HG02571 (cell line): ENCODE measurements around the gene ATG101.

Experiments used
- ATAC-seq: cut with Tn5 transposase; IDR thresholded peaks from one replicate; pipeline ENCODE4 v1.9.1; 2021; ENCODE audit warnings: mild to moderate bottlenecking, moderate library complexity; ENCODE audit not compliant: unreplicated experiment

Gene ATG101

DNA sequence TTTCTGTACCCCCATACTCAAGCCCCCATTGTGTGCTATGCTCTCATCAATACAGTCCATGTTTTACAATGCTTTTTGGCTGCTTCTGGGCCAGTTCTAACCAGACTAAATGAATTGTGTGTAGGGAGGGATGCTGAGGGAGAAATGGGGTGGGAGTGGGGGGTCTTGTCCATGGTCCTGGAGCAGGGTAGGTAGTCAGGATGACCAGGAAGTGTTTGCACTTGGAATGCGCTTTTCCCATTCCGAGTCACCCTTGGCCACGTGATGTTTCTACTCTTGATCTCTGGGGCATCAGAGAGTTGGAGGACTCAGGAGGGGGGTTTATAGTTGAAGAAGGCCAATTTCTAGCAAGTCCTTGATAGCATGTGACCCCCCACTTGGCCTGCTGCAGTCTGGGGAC is 8.5 kb downstream of the ATG101 start:
- ATAC-seq, result no peak

GRCh38 chr12:52079576-52080402 is 10.0 kb downstream of the ATG101 start, which contains the start of gene SMIM41:
SMIM41 (plus strand) TSS chr12:52079704; CDS start chr12:52079780, 76 bp downstream.
- ATAC-seq, result no peak

DNA sequence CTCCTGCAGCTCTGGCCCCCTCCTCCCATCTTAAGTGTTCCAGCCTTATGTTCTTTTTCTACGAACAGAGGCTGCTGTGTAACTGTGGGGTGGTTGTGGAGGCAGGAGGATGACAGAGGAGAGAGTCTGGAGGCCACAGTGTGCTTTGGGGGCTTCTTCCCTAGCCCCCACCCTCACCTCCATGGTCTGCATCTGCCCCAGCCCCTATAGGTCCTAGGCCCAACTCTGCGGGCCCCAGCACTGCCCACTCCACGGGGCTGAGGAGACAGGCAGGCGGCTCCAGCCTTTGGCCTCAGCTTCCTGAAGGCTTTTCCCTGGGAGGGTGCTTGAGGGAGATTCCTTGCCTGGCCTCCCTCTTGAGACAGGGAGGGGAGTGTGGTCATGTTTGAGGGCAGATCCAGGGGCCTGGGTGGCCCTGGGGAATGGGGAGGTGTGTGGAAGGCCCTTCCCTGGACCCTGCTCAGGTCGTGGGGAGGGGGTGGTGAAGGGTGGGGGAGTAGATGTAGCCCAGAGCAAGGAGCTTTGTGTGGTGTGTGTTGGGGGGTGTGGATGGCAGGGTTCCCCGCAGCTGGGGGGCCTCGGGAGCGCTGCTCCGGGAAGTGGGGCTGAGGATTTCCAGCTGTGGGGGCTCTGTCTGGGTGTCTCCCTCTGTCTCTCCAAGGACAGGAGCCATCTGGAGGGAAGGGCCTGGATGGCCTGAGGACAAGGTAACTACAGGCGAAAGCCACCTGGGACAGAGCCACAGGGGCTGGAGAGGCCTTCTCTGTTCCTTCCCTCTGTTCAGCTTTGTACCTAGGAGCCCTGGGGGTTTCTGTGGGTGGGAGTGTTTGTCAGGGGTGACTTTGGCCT is 10.8 kb downstream of the ATG101 start:
- no peak for ATAC-seq

DNA sequence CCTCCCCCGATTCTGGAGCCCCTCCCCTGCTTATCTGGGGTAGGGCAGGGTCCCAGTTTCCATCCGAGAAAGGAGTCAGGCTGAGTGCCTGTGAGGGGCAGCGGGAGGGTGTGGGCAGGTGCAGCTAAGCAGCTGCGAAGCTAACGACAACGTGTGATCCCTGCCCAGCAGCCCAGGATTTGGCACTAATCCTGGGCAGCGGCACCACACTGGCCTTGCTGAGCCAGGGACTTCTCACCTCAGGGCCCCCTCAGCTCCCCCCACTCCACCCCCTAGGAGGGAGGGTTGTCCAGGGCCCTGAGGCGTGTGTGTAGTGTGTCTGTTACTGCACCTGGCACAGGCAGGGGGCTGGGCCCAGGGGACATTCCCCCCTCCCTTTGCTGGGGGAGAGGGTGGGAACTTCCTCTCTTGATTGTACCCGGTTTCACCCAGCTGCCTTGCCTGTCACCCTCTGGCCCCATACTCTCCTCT is 11.5 kb downstream of the ATG101 start:
- peak; percentile 47 for ATAC-seq

GRCh38 chr12:52082026-52082668 is 12.4 kb downstream of the ATG101 start:
- ATAC-seq, result no peak

- ATAC-seq, result no peak
These were observed 12.8 kb downstream of the ATG101 start for GRCh38 chr12:52082669-52082987.

- no peak for ATAC-seq
These were observed 13.3 kb downstream of the ATG101 start for GRCh38 chr12:52082988-52083637.

- ATAC-seq, result no peak
These were observed 13.8 kb downstream of the ATG101 start for GRCh38 chr12:52083638-52083996.

- no peak for ATAC-seq
These were observed 14.9 kb downstream of the ATG101 start for GRCh38 chr12:52084491-52085231.

GRCh38 chr12:52085682-52086180 is 16.0 kb downstream of the ATG101 start:
- no peak for ATAC-seq

DNA sequence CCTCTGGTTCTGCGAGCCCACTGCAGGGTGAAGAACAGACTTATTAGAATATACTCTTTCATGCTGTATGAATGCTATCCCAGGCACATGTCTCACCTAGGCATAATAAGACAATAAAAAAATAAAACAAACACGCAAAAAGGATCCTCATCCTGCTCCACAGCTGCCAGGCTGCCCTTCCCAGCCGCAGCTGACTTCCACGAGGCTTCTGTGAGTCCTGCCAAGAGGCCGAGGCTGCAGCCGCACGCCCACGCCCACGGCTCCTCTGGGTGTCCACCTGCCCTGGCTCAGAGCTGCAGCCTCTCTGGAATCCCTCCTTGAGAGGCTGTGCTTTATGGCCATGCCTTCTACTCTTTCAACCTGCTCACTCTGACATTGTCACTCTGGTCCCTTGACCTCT is 16.6 kb downstream of the ATG101 start:
- ATAC-seq, result no peak

DNA sequence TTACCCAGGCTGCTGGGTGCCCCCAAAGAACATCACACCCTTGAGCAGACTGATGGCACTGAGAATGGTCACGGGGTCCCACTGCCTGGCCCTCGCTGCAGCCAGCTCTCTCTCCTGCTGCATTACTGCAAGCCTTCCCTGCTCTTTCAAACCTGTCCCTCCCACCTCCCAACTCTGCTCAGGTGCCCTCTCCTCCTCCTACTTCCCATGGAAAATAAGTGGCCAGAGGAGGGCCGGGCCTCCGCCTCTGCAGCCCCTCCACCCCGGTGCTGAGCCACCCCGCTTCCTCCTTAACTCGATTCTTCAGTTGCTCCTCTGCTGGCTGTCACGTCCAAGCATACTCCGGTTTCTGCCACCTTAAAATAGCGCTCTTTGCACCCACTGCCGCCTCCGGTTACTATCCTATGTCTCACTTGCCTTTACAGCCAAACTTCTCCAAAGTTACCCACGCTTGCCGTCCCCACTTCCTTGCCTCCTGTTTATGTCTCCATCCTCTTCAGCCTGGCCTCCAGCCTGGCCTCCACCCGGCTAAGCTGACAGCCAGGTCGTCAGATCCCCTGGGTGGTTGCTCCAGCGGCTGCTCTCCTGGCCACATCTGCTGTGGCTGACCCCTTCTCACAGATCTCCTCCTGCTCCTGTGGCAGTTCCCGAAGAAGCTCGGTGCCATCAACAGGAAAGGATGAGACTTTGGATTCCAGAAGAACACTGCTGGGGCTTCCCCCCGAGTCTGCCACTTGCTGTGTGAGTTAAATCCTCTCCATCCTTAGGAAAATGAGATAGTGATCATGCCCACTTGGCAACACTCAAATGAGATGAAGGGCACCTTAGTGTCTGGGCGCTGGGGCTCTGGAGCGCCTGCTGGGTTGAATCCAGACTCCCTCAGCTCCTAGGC is 17.4 kb downstream of the ATG101 start:
- no peak for ATAC-seq

DNA sequence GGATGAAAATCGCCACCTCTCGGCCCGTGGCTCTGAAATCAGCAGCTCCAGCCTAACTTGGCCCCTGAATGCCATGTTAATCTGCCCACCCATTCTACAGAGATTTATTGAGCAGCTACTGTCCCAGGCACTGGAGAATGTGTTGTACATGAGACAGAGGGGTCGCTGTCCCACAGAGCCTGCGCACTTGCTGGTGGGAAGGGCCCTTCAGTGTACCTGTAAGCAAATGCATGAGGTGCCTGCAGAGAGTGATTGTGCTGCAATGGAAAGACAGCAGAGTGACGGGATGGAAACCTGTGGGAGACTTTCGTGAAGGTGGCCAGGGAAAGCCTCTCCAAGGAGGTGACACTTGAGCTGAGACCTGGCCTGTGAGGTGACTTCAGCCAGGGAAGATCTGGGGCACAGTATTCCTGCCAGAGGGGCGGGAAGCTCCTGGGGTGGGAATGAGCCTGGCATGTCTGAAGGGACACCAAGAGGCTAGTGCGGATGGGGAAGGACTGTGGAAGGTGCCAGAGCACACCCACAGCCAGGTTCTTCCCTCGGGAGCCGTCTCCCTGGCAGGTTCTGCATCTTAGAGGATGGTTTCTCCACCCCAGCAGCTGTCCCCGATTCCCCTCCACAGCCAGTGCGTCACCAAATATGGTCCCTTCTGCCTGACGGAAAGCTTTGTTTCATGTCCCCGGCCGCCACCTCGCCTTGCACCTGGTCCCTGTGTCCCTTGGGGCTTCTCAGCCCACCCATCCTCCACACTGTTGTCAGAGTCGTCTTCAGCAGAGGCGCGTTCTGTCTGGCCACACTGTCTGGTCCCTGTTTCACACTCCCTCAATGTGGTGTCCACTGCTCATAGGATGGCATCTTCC is 18.4 kb downstream of the ATG101 start:
- ATAC-seq, result no peak

DNA sequence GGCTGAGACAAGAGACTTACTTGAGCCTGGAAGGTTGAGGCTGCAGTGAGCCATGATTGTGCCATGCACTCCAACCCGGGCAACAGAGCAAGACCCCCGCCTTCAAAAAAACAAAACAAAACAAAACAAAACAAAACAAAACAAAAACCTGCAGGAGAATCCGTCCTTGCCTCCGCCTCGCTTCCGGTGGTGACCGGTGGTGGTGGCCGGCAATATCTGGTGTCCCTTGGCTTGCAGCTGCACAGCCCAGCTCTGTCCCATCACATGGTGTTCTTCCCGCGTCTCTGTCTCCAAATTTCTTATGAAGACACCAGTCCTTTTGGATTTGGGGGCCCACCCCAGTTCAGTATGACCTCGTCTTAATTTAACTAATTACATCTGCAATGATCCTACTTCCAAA is 19.7 kb downstream of the ATG101 start:
- no peak for ATAC-seq

DNA sequence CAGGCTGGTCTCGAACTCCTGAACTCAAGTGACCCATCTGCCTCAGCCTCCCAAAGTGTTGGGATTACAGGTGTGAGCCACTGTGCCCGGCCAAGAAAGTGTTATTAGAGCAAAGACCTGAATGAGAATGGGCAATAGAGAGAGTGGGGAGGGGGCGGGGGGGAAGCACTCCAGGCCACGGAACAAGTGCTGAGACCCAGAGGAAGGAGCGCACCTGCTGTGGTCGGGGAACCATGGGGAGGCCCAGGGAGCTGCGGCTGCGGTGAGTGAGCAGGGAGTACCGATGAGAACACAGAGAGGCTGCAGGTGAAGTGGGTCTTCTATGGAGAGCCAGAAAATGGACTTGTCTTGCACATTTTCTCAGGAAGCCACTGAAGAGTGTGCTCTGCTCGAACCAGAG is 20.5 kb downstream of the ATG101 start:
- no peak for ATAC-seq

DNA sequence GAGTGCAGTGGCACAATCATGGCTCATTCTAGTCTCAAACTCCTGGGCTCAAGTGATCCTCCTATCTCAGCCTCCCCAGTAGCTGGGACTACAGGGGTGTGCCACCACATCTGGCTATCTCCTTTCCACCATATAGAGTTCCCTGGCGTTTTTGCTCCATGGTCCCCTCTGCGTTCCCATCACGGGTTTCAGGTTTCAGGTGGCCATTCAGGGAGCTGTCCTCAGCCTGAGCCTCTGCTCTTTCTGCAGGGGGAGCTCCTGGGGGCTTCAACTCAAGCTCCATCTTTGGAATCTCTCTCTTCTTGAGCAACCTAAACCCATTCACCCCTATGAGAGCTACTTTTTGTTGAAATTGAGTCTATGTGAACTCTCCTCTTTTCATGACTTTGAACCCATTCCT is 21.3 kb downstream of the ATG101 start:
- ATAC-seq, result no peak

GRCh38 chr12:52091869-52092268 is 22.1 kb downstream of the ATG101 start:
- no peak for ATAC-seq

GRCh38 chr12:52093346-52093745 is 23.6 kb downstream of the ATG101 start:
- ATAC-seq, result no peak
